Left colon (tissue), 2 donors: Measurements from ENCODE around the gene MAEA. TPM values are rescaled to one million over a fixed set of nuclear protein-coding genes. Genes with fewer than 3 reads are reported as not detected.
A peak's percentile ranks its signal among the peaks of the same experiment; 100 is the strongest.

ENCODE experiments used
- ATAC-seq: fragments of 200-7000 bp; cut with Tn5 transposase; one replicate; pipeline ENCODE4 v1.9.1; 2020; ENCODE audit warnings: mild to moderate bottlenecking, moderate library complexity
- DNase-seq, 2 donors: peaks; one replicate each; pipeline ENCODE4 v3.0.0-alpha.2; 2020
- intact Hi-C, 2 donors: fragments of 100-400 bp; cut with DNase I in 1 of 2; cut with micrococcal nuclease in 1 of 2; formaldehyde crosslinking; loops; one replicate each; pipeline versions ENCODE4 v1.11.2 to v1.14.0; 2022; cut with DNase I, micrococcal nuclease
- total RNA-seq, 2 donors: library from RNA; stranded (reverse); fragmentation: NEBNext Ultra II Directional; extraction: Animal tissue kit (Norgen Biotek cat#: 25700); gene quantifications; one replicate each; pipeline ENCODE4 v1.2.1, GENCODE V29; 2021
- donor health status: DM: no; HTN: no; CAD: no.
- donor health status: DM: yes; HTN: yes; CAD: no.

The MAEA gene
- total RNA-seq, 2 donors from 2014 or later: 88.7 to 101 TPM

GRCh38 chr4:1338752-1339414 is 49.2 kb downstream of the MAEA start:
- intact Hi-C loops: no loop called here
- ATAC-seq: no peak
- no peak for DNase-seq

GRCh38 chr4:1339489-1339888 is 49.8 kb downstream of the MAEA start:
- ATAC-seq (no peak), DNase-seq (no peak)
- intact Hi-C loops: no loop called here

GRCh38 chr4:1340181-1340747 is 50.6 kb downstream of the MAEA start:
- intact Hi-C loops: loop anchor here (10.0 kb wide), 2 partner anchors 75 to 95 kb away; partner anchors contain the start of gene CTBP1 (in 1 of the 2)
- no peak for ATAC-seq
- DNase-seq: no peak

- no peak for ATAC-seq
- no peak for DNase-seq
- intact Hi-C loops: loop anchor here (10.0 kb wide), 2 partner anchors 76 to 96 kb away; partner anchors contain the start of gene CTBP1 (in 1 of the 2)
Observed at GRCh38 chr4:1340861-1341260, 51.2 kb downstream of the MAEA start.

GRCh38 chr4:1342003-1342402 is 52.3 kb downstream of the MAEA start:
- DNase-seq: no peak
- intact Hi-C loops: loop anchor here (10.0 kb wide), 2 partner anchors 77 to 97 kb away; partner anchors contain the start of gene CTBP1 (in 1 of the 2)
- no peak for ATAC-seq

GRCh38 chr4:1344696-1345095 is 55.0 kb downstream of the MAEA start:
- ATAC-seq (no peak), DNase-seq (no peak)

GRCh38 chr4:1345903-1346780 is 56.5 kb downstream of the MAEA start:
- peak; percentile 70 to 74 for DNase-seq
- intact Hi-C loops: loop anchor here (10.0 kb wide), 2 partner anchors 81 to 101 kb away; partner anchors contain the start of gene CTBP1 (in 1 of the 2)

More at GRCh38 chr4:1344696-1345095, 55.0 kb downstream of the MAEA start:
- intact Hi-C loops: loop anchor here (10.0 kb wide), 2 partner anchors 80 to 100 kb away; partner anchors contain the start of gene CTBP1 (in 1 of the 2)

GRCh38 chr4:1346781-1347409 is 57.2 kb downstream of the MAEA start, which contains the start of gene UVSSA:
Gene UVSSA (plus strand): TSS chr4:1347208. CDS start chr4:1348092, 884 bp downstream.
- peak; percentile 86 for ATAC-seq
- intact Hi-C loops: loop anchor here (10.0 kb wide), 2 partner anchors 82 to 102 kb away; partner anchors contain the start of gene CTBP1 (in 1 of the 2)
- peak; percentile 100 for DNase-seq

More at GRCh38 chr4:1345903-1346780, 56.5 kb downstream of the MAEA start:
- ATAC-seq: peak; percentile 32

- ATAC-seq: peak; percentile 30
- intact Hi-C loops: loop anchor here (10.0 kb wide), 2 partner anchors 83 to 103 kb away; partner anchors contain the start of gene CTBP1 (in 1 of the 2)
- DNase-seq: peak; percentile 65 to 73
Observed at GRCh38 chr4:1347410-1347864, 57.7 kb downstream of the MAEA start.

- intact Hi-C loops: loop anchor here (10.0 kb wide), 2 partner anchors 83 to 103 kb away; partner anchors contain the start of gene CTBP1 (in 1 of the 2)
- DNase-seq (peak; percentile 34 to 50), ATAC-seq (no peak)
Observed at GRCh38 chr4:1348014-1348513, 58.4 kb downstream of the MAEA start.

GRCh38 chr4:1348746-1349145 is 59.1 kb downstream of the MAEA start:
- intact Hi-C loops: loop anchor here (10.0 kb wide), 2 partner anchors 84 to 104 kb away; partner anchors contain the start of gene CTBP1 (in 1 of the 2)
- ATAC-seq (no peak), DNase-seq (no peak)

GRCh38 chr4:1349359-1350168 is 59.9 kb downstream of the MAEA start:
- intact Hi-C loops: loop anchor here (5.0 to 10.0 kb wide), 5 partner anchors 85 to 283 kb away; partner anchors contain the start of gene CTBP1 (in 1 of the 2)
- ATAC-seq (no peak), DNase-seq (no peak)

- DNase-seq (no peak), ATAC-seq (no peak)
- intact Hi-C loops: loop anchor here (5.0 to 10.0 kb wide), 3 partner anchors 218 to 282 kb away; no protein-coding TSS in a partner anchor
Observed at GRCh38 chr4:1350169-1350520, 60.5 kb downstream of the MAEA start.

GRCh38 chr4:1351854-1352566 is 62.3 kb downstream of the MAEA start:
- intact Hi-C loops: loop anchor here (5.0 to 10.0 kb wide), 3 partner anchors 220 to 280 kb away; no protein-coding TSS in a partner anchor

GRCh38 chr4:1352567-1352900 is 62.8 kb downstream of the MAEA start:
- DNase-seq: no peak
- ATAC-seq: no peak
- intact Hi-C loops: loop anchor here (5.0 to 10.0 kb wide), 3 partner anchors 220 to 280 kb away; no protein-coding TSS in a partner anchor

More at GRCh38 chr4:1351854-1352566, 62.3 kb downstream of the MAEA start:
- DNase-seq (peak; percentile 73 to 95), ATAC-seq (peak; percentile 46)
